Stimulated activated CD4-positive, alpha-beta T cell treated with anti-CD3 and anti-CD28 coated beads, Interleukin-12 subunit alpha, Interleukin-12 subunit beta, amount 100 ng/mL, for 4 hours (primary cell): ENCODE results near the gene ATAD1.
"Not testable (repeated sequence)": the region's sequence is repeated elsewhere in the genome, so short reads cannot be mapped to it uniquely, and the experiment has no call there.

Experiments
- DNase-seq: peaks from one replicate; pipeline ENCODE4 v3.0.0-alpha.2; 2020

The ATAD1 gene

GRCh38 chr10:87751274-87751673 is 66.8 kb downstream of the ATAD1 start:
- no peak for DNase-seq

- no peak for DNase-seq
Measured at GRCh38 chr10:87750817-87751216, 67.2 kb downstream of the ATAD1 start.

DNA sequence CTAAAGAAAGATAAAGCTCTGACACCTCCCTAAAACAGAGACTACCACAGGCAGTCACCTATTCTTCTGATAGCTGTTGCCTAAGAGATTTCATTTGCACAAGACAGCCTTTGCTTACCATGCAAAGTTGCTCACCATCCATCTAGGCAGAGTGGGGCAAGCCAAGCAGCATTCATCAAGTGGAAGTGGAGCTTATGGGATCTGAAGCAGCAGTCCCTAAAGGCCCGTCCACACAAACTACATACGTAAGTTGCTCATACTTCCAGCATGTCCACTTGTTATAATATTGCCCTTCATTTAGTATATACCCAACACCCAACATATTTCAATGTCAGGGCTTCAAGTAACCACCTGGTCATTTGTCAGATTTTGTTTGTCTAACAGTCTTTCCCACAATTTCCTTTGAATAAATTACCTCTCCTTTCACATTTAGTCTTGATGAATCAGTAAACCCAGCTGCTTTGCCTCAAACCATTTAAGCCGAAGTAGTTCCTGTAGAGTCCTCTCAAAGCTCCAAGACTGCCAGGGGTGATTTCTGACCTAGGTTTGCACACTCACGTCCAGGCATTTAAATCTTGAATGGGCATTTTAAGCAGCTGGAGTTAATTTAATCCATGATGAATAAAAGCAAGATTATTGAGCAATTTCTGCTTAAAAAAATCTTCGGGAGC is 67.9 kb downstream of the ATAD1 start:
- DNase-seq: no peak

GRCh38 chr10:87748244-87748643 is 69.8 kb downstream of the ATAD1 start:
- DNase-seq: not testable (repeated sequence)

- DNase-seq: no peak
Measured at GRCh38 chr10:87746911-87747310, 71.1 kb downstream of the ATAD1 start.

- no peak for DNase-seq
Measured at GRCh38 chr10:87744606-87745005, 73.4 kb downstream of the ATAD1 start.

GRCh38 chr10:87742992-87743610 is 74.9 kb downstream of the ATAD1 start:
- not testable (repeated sequence) for DNase-seq

GRCh38 chr10:87740254-87740655 is 77.8 kb downstream of the ATAD1 start:
- no peak for DNase-seq

- no peak for DNase-seq
Measured at GRCh38 chr10:87739703-87740102, 78.3 kb downstream of the ATAD1 start.

DNA sequence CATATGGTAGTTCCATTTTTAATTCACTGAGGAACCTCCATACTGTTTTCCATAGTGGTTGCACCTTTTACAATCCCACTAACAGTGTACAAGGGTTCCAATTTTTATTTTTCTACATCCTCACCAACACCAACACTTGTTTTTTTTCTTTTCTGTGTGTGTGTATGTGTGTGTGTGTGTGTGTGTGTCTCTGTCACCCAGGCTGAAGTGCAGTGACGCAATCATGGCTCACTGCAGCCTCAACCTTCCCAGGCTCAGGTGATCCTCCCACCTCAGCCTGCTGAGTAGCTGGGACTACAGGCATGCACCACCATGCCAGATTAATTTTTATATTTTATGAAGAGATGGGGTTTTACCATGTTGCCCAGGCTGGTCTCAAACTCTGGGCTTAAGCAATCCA is 79.8 kb downstream of the ATAD1 start:
- DNase-seq: not testable (repeated sequence)

DNA sequence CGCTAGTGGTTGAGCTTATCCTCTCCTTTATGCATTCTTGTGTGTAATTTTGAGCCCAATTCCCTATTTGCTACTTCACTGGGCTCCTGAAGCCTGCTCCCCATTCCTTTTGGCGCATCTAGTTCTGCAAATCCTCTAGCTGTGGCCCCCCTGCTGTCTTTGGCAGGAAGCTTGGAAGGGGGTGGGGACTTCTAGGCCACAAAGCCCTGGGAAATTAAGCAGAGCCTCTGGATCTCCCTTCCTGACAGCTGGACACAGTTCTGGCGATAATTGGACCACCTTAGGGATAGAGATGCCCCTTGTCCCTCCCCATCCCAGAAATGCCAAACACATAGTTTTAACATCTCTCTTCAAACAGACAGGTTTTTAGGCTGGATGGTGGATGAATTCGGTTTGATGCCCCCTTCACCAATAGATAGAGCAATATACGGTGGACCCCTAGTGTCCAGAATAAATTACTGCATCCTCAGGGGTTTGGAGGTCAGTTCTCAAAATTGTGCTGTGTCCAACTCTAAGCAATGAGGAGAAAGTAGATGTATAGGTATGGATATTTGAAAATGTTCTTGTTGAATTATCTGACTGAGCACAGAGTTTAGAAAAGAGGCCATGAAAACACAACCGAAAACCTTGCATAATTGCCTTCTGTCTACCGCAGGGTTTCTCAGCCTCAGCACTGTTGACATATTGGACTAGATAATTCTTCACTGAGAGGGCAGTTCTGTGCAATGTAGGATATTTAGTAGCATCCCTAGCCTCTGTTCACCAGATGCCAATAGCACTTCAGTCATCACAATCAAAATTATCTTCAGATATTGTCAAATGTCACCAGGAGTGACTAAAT is 82.8 kb downstream of the ATAD1 start:
- DNase-seq: no peak

DNA sequence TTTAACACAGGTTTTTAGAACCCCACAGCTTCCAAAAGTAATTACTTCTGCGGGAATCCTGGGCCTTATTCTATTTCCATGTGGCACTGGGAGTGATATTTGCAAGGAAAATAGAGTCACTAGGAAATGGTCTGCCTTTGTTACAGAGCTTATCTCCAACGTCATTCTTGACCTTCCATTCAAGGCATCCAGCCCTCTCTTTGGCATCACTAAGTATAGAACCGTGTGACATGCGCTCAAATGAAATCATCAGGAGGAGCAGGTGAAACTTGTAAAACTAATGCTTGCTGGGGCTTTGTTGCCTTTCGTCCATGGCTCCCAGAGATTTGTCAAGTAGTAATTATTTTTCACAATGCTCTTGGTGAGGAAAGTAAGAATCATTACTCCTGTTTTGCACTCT is 84.9 kb downstream of the ATAD1 start:
- no peak for DNase-seq

- DNase-seq: no peak
Measured at GRCh38 chr10:87729940-87730339, 88.1 kb downstream of the ATAD1 start.

GRCh38 chr10:87724789-87725188 is 93.2 kb downstream of the ATAD1 start:
- no peak for DNase-seq

DNA sequence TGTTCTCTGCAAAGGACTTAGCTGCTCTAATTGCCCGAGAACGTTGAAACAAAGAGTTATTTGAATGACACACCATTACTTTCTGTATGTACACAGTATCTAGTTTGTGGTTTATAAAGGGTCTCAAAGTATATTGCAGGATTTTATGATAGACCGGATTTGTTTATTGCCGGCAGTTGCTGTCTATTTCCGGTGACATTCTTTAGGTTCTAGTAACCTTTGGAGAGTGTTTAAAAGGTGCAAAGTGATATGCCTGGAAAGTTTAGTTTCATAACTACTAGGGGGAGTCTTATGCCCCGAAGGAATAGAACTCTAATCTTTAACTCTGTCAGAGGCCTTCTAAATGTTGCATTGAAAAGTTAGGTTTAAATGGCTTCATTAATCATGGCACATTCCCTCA is 94.5 kb downstream of the ATAD1 start:
- DNase-seq: no peak

DNA sequence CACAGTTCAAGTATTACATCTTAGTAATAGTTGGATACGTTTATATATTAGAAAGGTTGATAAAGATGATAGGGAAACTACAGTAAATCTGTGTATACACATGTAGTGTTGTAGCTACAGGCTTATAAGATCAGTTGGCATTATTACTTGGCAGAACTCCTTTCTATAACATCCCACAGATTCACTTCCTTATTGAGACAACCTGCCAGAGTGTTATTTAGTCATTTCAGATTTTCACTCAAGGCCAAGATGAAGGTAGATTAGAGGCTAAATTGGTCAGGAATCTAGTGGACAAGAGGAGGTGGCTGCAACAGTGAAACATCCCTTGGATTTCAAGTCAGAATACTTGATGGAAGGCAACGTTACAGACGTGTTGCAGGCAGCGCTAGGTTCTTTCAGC is 95.3 kb downstream of the ATAD1 start:
- no peak for DNase-seq

DNA sequence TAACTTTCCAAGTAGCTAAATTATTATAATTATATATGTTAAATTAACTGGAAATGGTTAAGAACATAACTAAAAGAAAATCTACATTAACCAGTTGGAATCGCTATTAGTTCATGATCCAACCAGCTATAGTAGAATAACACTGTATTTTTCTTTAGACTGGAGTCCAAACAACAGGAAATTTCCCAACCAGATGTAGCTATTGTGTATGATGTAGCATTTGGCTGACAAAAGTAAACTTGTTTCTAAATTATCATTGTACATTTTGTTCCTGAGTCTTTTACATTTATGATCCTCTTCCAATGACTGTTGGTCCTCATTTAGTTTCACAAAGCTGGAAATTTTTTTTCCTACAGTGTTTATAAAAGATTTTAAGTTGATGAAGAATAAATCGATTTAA is 96.2 kb downstream of the ATAD1 start:
- DNase-seq: no peak

GRCh38 chr10:87720665-87721064 is 97.4 kb downstream of the ATAD1 start:
- no peak for DNase-seq

GRCh38 chr10:87716348-87716670 is 101.7 kb downstream of the ATAD1 start:
- DNase-seq: no peak

DNA sequence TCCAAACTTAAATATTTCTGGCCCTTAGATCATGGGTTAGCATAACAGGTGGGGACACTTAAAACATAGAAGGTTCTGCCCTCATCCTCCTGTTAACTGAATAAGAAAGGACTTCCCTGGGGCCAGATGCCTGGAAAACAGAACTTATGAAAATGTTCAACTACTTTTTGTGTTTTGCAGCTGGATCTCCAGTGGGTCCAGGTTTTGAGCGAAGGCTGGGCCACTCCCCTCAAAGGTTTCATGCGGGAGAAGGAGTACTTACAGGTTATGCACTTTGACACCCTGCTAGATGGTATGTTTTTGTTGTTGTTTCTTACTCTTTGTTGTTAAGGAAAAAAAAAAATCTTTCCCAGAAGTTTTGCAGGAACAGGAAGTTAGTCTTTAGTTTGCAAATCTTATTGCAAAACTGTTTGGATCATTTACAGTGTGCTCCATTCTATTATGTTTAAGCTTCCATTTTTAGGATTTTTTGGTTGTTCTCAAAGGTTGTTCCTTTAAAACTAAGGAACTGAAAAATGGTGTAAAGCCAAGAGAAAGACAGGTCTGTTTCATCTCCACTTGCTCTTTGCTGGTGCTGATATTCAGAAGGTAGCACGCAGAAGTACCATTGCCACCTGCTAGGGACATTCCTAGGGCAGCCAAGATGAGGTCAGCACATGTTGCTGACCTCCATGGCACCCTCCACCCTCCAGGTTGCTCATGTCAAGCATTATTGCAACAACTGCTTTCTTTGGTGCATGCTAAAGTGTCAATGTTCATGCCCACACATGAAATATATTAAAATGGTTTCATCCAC is 102.3 kb downstream of the ATAD1 start:
- DNase-seq: no peak

GRCh38 chr10:87713707-87714106 is 104.3 kb downstream of the ATAD1 start:
- no peak for DNase-seq

GRCh38 chr10:87712913-87713616 is 105.0 kb downstream of the ATAD1 start:
- DNase-seq: no peak

GRCh38 chr10:87707254-87707653 is 110.8 kb downstream of the ATAD1 start:
- DNase-seq: no peak
